PC-3 (cell line): Measurements from ENCODE around the gene KRTAP4-16. TPM values are rescaled to one million over a fixed set of nuclear protein-coding genes. Genes with fewer than 3 reads are reported as not detected.

Experiments used
- ATAC-seq: fragments of 200-7000 bp; cut with Tn5 transposase; 2 replicates; pipeline ENCODE4 v1.9.1; 2020; ENCODE audit warnings: mild to moderate bottlenecking, moderate library complexity
- BruUV-seq: library from RNA; stranded (reverse); fragments of 400-500 nt; replicated peaks from 2 replicates; lab custom pipeline; 2021; lab: Mats Ljungman, UMichigan
- CTCF ChIA-PET: fragments of 300-600 bp; sonication (Branson Sonifier 250); formaldehyde crosslinking; loops from one replicate; lab custom pipeline; 2022; ENCODE audit warnings: antibody characterized with exemption; lab: Charles Lee
- POLR2A ChIA-PET: fragments of 300-600 bp; sonication (Branson Sonifier 250); formaldehyde crosslinking; loops from one replicate; lab custom pipeline; 2022; ENCODE audit warnings: antibody characterized with exemption; ENCODE audit not compliant: unreplicated experiment; lab: Charles Lee
- DNase-seq: peaks from one replicate; pipeline ENCODE4 v3.0.0-alpha.2; 2015
- H2AFZ ChIP-seq: fragments of 300-600 bp; sonication (generic); 2 replicates; pipeline ENCODE4 v1.6.0; 2016; ENCODE audit warnings: antibody characterized with exemption, low read length
- H3F3A ChIP-seq: fragments of 300-600 bp; sonication (generic); one replicate; pipeline ENCODE4 v1.6.0; 2017; ENCODE audit warnings: antibody characterized with exemption, low read length, control low read depth, mild to moderate bottlenecking; ENCODE audit not compliant: unreplicated experiment
- H3K27ac ChIP-seq: fragments of 300-600 bp; sonication (generic); 2 replicates; pipeline ENCODE4 v1.5.1; 2016; ENCODE audit warnings: mild to moderate bottlenecking, low read length
- H3K27me3 ChIP-seq: fragments of 300-600 bp; sonication (generic); 2 replicates; pipeline ENCODE4 v1.6.1; 2016; ENCODE audit warnings: low read length, mixed read lengths
- H3K36me3 ChIP-seq: fragments of 300-600 bp; sonication (generic); 2 replicates; pipeline ENCODE4 v1.6.1; 2016; ENCODE audit warnings: low read depth, mixed run types, low read length, mixed read lengths
- H3K4me1 ChIP-seq: fragments of 300-600 bp; sonication (generic); 2 replicates; pipeline ENCODE4 v1.5.1; 2016; ENCODE audit warnings: low read length; ENCODE audit not compliant: insufficient read depth
- H3K4me2 ChIP-seq: fragments of 300-600 bp; sonication (generic); 2 replicates; pipeline ENCODE4 v1.6.0; 2016; ENCODE audit warnings: low read length
- H3K4me3 ChIP-seq: fragments of 300-600 bp; sonication (generic); 2 replicates; pipeline ENCODE4 v1.5.1; 2016; ENCODE audit warnings: mild to moderate bottlenecking, low read length, mixed read lengths
- H3K79me2 ChIP-seq: fragments of 300-600 bp; sonication (generic); 2 replicates; pipeline ENCODE4 v1.6.1; 2017; ENCODE audit warnings: low read length, mixed read lengths
- H3K9ac ChIP-seq: fragments of 300-600 bp; sonication (generic); 2 replicates; pipeline ENCODE4 v1.6.0; 2016; ENCODE audit warnings: mild to moderate bottlenecking, low read length
- H3K9me2 ChIP-seq: fragments of 300-600 bp; sonication (generic); replicated peaks from 2 replicates; pipeline ENCODE4 v1.6.1; 2016; ENCODE audit warnings: mixed run types, low read length, mixed read lengths
- H3K9me3 ChIP-seq: fragments of 300-600 bp; sonication (generic); 2 replicates; pipeline ENCODE4 v1.6.1; 2016; ENCODE audit warnings: low read length, mixed read lengths
- H4K20me1 ChIP-seq: fragments of 300-600 bp; sonication (generic); 2 replicates; pipeline ENCODE4 v1.6.1; 2016; ENCODE audit warnings: low read length, mixed read lengths
- CTCF ChIP-seq: fragments of 300-600 bp; sonication (generic); conservative IDR thresholded peaks from 2 replicates; pipeline ENCODE4 v1.5.1; 2017; ENCODE audit warnings: antibody characterized with exemption, low read depth, mild to moderate bottlenecking, low read length
- EZH2 ChIP-seq: fragments of 300-600 bp; sonication (generic); IDR thresholded peaks from one replicate; pipeline ENCODE4 v1.6.1; 2017; ENCODE audit warnings: antibody characterized with exemption, mild to moderate bottlenecking, low read length; ENCODE audit not compliant: unreplicated experiment
- EZH2phosphoT487 ChIP-seq: fragments of 300-600 bp; sonication (generic); IDR thresholded peaks from 2 replicates; pipeline ENCODE4 v1.6.1; 2018; ENCODE audit warnings: mild to moderate bottlenecking, antibody characterized with exemption, low read length, borderline replicate concordance
- intact Hi-C: fragments of 100-400 bp; cut with micrococcal nuclease; formaldehyde crosslinking; loops from 2 replicates; pipeline ENCODE4 v1.9.0; 2023
- total RNA-seq: library from RNA; depleted of rRNA; stranded (reverse); fragments of >200 nt; gene quantifications from 2 replicates; pipeline ENCODE4 v1.2.3, GENCODE V29; 2014

KRTAP4-16 gene
- total RNA-seq, 1 experiment from 2014 or later, result not detected

GRCh38 chr17:41082626-41083025 lies 19.4 kb downstream of the KRTAP4-16 start:
- no peak for TF ChIP-seq EZH2
- no peak for TF ChIP-seq CTCF
- no peak for TF ChIP-seq EZH2phosphoT487
- H3K36me3 ChIP-seq, result no peaks in the 10 kb centered on the region
- H3K9me3 ChIP-seq, result no peaks in the 10 kb centered on the region
- BruUV-seq, result no TSS peak
- H4K20me1 ChIP-seq, result no peaks in the 10 kb centered on the region
- no peaks in the 10 kb centered on the region for H3K79me2 ChIP-seq
- H3K9me2 ChIP-seq, result no peaks in the 10 kb centered on the region
- ChIA-PET CTCF (no interaction called here), POLR2A (no interaction called here)
- no peak overlapping the region for H3K9ac ChIP-seq
- peaks cover 4% of the 10 kb centered on the region for H3F3A ChIP-seq
- H3K27ac ChIP-seq, result peak overlapping the region; percentile 81
- DNase-seq, result peak; percentile 91
- peak overlapping the region; percentile 49 for H3K4me2 ChIP-seq
- H2AFZ ChIP-seq, result no peak overlapping the region
- intact Hi-C loops, result no loop called here
- peak; percentile 59 for ATAC-seq
- H3K27me3 ChIP-seq, result no peaks in the 10 kb centered on the region
- H3K4me1 ChIP-seq, result peaks cover 14% of the 10 kb centered on the region
- no peak overlapping the region for H3K4me3 ChIP-seq

DNA sequence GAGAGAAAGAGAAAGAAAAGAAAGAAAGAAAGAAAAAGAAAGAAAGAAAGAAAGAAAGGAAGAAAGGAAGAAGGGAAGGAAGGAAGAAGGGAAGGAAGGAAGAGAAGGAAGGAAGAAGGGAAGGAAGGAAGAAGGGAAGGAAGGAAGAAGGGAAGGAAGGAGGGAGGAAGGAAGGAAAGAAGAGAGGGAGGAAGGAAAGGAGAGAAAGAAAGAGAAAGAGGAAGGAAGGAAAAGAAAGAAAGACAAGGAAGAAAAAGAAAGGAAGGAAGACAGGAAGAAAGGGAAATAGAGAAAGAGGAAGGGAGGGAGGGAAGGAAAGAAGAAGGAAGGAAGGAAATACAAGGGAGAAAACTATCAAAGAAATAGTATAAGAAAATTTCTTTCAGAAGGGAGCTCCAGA lies 25.2 kb downstream of the KRTAP4-16 start:
- POLR2A ChIA-PET, result no interaction called here
- Histone ChIP-seq H3K9me2 (no peaks in the 10 kb centered on the region), H3F3A (no peaks in the 10 kb centered on the region), H3K4me1 (no peaks in the 10 kb centered on the region), H3K36me3 (no peaks in the 10 kb centered on the region), H3K27me3 (no peaks in the 10 kb centered on the region), H3K9me3 (no peaks in the 10 kb centered on the region), H3K9ac (no peak overlapping the region), H4K20me1 (no peaks in the 10 kb centered on the region), H3K4me2 (no peak overlapping the region), H2AFZ (no peak overlapping the region), H3K27ac (no peak overlapping the region), H3K79me2 (no peaks in the 10 kb centered on the region), H3K4me3 (no peak overlapping the region)
- BruUV-seq, result no TSS peak
- intact Hi-C loops, result no loop called here
- TF ChIP-seq EZH2 (no peak), EZH2phosphoT487 (no peak), CTCF (no peak)
- ATAC-seq, result no peak
- CTCF ChIA-PET, result interaction anchor here (0.6 kb wide), 1 partner anchor 601 kb away, joined by 3 read pairs; no protein-coding TSS in a partner anchor
- no peak for DNase-seq

DNA sequence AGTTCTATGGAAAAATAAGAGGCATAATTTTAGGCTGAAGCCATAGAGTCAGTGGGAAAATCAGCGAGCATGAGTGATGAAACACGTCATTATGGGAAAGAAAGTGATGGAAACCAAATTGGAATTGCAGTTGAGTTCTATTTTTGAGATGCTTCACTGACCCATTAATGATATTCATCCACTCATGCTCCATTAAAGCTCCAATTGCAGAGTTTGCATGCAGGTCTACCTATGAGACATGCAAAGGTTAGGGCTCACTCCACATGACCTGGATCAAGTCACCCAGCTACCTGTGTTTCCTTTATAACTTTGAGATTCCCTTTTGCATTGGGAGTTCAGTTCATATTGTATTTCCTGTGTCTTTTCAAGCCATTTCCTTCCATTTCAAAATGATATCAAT lies 28.3 kb downstream of the KRTAP4-16 start:
- no peaks in the 10 kb centered on the region for H3K27me3 ChIP-seq
- no peaks in the 10 kb centered on the region for H4K20me1 ChIP-seq
- no peak for ATAC-seq
- no peaks in the 10 kb centered on the region for H3K36me3 ChIP-seq
- ChIA-PET POLR2A (no interaction called here), CTCF (no interaction called here)
- H3K4me3 ChIP-seq, result no peak overlapping the region
- no peak overlapping the region for H3K9ac ChIP-seq
- no peaks in the 10 kb centered on the region for H3K9me2 ChIP-seq
- H3K4me2 ChIP-seq, result no peak overlapping the region
- H3K9me3 ChIP-seq, result no peaks in the 10 kb centered on the region
- no peak overlapping the region for H3K27ac ChIP-seq
- H3K79me2 ChIP-seq, result no peaks in the 10 kb centered on the region
- BruUV-seq, result no TSS peak
- intact Hi-C loops, result no loop called here
- no peak overlapping the region for H2AFZ ChIP-seq
- DNase-seq, result no peak
- no peaks in the 10 kb centered on the region for H3K4me1 ChIP-seq
- TF ChIP-seq EZH2phosphoT487 (no peak), CTCF (no peak), EZH2 (no peak)
- H3F3A ChIP-seq, result no peaks in the 10 kb centered on the region
